ENCODE measurements around the gene ZNF492.

- no peak for TF ChIP-seq CTCF (IDR thresholded peaks at IDR 0.05; ENCODE audit: extremely low read depth in 1 of 2, insufficient read depth in 1 of 2, low read depth in 1 of 2, low read length in 2 of 2)
- TF ChIP-seq POLR2A (IDR thresholded peaks at IDR 0.05; ENCODE audit: low read depth, low read length): no peak
- no peak for TF ChIP-seq EZH2 (IDR thresholded peaks at IDR 0.05; ENCODE audit: borderline replicate concordance, low read depth, low read length, severe bottlenecking)
- no peak for TF ChIP-seq GATA2 (IDR thresholded peaks at IDR 0.05; ENCODE audit: insufficient read depth, insufficient read length, low read depth, low read length)
- no peak for TF ChIP-seq POLR2AphosphoS5 (IDR thresholded peaks at IDR 0.05; ENCODE audit: insufficient read depth, low read depth, low read length)
- no peak for TF ChIP-seq FOS (IDR thresholded peaks at IDR 0.05; ENCODE audit: borderline replicate concordance, insufficient read depth, low read length)
- no peak for TF ChIP-seq JUN (IDR thresholded peaks at IDR 0.05; ENCODE audit: borderline replicate concordance, insufficient read depth, insufficient read length, low read depth)
- no peak for TF ChIP-seq MYC (IDR thresholded peaks at IDR 0.05; ENCODE audit: low read depth, low read length)
- no peak for TF ChIP-seq MAX (IDR thresholded peaks at IDR 0.05; ENCODE audit: insufficient read depth, insufficient read length)
Observed at GRCh38 chr19:22603518-22604440, 30.3 kb upstream of the ZNF492 start.
